Measurements from ENCODE around the gene SIAH2. TPM values are rescaled to one million over a fixed set of nuclear protein-coding genes. Genes with fewer than 3 reads are reported as not detected.

The SIAH2 gene
- total RNA-seq, 1 donor from 2014 or later, result 44.5 TPM

DNA sequence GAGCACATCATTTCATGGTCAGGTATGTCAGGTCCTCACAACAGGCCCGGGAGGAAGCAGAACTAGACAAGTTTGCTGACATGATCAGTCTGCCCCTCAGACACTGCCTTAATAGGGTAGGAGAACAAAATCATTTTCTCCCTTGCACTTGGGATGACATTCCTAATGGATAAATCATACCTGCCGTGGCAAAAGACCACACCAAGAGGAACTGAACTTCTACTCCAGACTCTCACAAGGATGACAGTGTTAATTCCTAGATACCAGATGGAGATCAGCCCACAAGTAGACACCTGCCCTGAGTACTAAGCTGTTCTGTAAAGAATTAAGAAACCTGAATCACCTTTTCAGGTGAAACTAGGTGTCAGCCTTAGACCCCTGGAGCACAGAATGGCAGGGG, 19.5 kb downstream of the SIAH2 start:
- H3K27ac Mint-ChIP-seq, result peak overlapping the region; percentile 74
- ChIA-PET CTCF (interaction anchor here (0.9 kb wide), 1 partner anchor 46 kb away, joined by 3 read pairs; no protein-coding TSS in a partner anchor), POLR2A (interaction anchor here (1.9 to 6.7 kb wide), 2 partner anchors 18 to 40 kb away, joined by 4 to 65 read pairs; partner anchors contain the start of genes ERICH6 and SIAH2)
- no peak for DNase-seq
- TF ChIP-seq, protein P1, sequence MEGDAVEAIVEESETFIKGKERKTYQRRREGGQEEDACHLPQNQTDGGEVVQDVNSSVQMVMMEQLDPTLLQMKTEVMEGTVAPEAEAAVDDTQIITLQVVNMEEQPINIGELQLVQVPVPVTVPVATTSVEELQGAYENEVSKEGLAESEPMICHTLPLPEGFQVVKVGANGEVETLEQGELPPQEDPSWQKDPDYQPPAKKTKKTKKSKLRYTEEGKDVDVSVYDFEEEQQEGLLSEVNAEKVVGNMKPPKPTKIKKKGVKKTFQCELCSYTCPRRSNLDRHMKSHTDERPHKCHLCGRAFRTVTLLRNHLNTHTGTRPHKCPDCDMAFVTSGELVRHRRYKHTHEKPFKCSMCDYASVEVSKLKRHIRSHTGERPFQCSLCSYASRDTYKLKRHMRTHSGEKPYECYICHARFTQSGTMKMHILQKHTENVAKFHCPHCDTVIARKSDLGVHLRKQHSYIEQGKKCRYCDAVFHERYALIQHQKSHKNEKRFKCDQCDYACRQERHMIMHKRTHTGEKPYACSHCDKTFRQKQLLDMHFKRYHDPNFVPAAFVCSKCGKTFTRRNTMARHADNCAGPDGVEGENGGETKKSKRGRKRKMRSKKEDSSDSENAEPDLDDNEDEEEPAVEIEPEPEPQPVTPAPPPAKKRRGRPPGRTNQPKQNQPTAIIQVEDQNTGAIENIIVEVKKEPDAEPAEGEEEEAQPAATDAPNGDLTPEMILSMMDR (IDR thresholded peaks at IDR 0.05), result no peak
- peak overlapping the region; percentile 29 for H3K4me3 Mint-ChIP-seq
- no peaks in the 10 kb centered on the region for H3K27me3 Mint-ChIP-seq
- H3K9me3 Mint-ChIP-seq, result no peaks in the 10 kb centered on the region
- intact Hi-C loops (cut with micrococcal nuclease), result no loop called here
- no peak for ATAC-seq (ENCODE audit: low read depth)
- H3K36me3 Mint-ChIP-seq (ENCODE audit: low read depth), result peaks cover 45% of the 10 kb centered on the region
- H3K4me1 Mint-ChIP-seq, result peaks cover 97% of the 10 kb centered on the region

DNA sequence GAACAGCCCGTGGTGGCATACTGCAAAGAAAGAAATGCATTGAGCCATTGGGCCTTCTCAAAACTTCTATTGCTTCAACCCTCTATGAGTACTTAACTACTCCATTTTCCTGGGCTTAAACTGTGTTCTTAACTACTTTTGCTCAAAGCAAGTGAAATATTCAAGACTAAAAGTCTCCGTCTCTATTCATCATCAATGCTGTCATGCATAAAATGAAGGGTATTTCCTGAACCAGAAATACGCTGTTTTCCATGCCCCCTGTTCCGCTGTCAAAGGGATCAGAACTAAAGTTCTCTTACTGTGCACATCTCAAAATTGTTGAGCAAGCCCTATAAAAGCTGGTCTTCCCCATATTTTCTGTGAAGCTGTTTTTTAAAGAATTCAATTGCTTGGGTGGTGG, 20.3 kb downstream of the SIAH2 start:
- CTCF ChIA-PET, result interaction anchor here (0.6 to 0.9 kb wide), 2 partner anchors 16 to 47 kb away, joined by 3 to 4 read pairs; no protein-coding TSS in a partner anchor
- ATAC-seq (ENCODE audit: low read depth), result no peak
- TF ChIP-seq, protein P1 (IDR thresholded peaks at IDR 0.05), result no peak
- intact Hi-C loops (cut with micrococcal nuclease), result no loop called here
- no peaks in the 10 kb centered on the region for H3K27me3 Mint-ChIP-seq
- H3K4me3 Mint-ChIP-seq, result peak overlapping the region; percentile 54
- peaks cover 97% of the 10 kb centered on the region for H3K4me1 Mint-ChIP-seq
- POLR2A ChIA-PET, result interaction anchor here (0.9 to 6.7 kb wide), 4 partner anchors 19 to 196 kb away, joined by 3 to 65 read pairs (median 4); partner anchors contain the start of genes EIF2A, ERICH6, SERP1 and SIAH2
- no peak for DNase-seq
- H3K27ac Mint-ChIP-seq, result peak overlapping the region; percentile 74
- no peaks in the 10 kb centered on the region for H3K9me3 Mint-ChIP-seq
- H3K36me3 Mint-ChIP-seq (ENCODE audit: low read depth), result peaks cover 43% of the 10 kb centered on the region

DNA sequence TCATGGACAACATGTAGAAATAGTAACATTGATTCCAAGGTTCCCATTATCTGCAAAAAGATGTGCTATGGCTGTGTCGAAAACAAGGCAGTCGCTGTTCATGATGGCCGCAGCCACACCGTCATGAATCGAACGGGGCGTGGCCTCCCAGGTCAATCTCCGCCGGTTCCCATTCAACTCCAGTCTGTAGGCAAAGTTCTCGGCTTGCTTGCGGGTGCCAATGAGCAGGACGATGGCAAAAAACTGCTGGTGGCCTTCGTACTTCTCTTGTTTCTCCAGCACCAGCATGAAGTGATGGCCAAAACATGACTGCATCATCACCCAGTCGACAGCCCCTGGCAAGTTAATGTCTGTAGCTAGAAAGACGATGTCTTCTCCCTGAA, 20.8 kb downstream of the SIAH2 start:
- no peaks in the 10 kb centered on the region for H3K27me3 Mint-ChIP-seq
- ATAC-seq (ENCODE audit: low read depth), result no peak
- H3K27ac Mint-ChIP-seq, result peak overlapping the region; percentile 74
- peak overlapping the region; percentile 54 for H3K4me3 Mint-ChIP-seq
- no peaks in the 10 kb centered on the region for H3K9me3 Mint-ChIP-seq
- H3K4me1 Mint-ChIP-seq, result peaks cover 97% of the 10 kb centered on the region
- ChIA-PET POLR2A (interaction anchor here (0.9 to 6.7 kb wide), 3 partner anchors 19 to 196 kb away, joined by 3 to 65 read pairs (median 3); partner anchors contain the start of genes EIF2A, SERP1 and SIAH2), CTCF (no interaction called here)
- intact Hi-C loops (cut with micrococcal nuclease), result no loop called here
- no peak for DNase-seq
- TF ChIP-seq, protein P1 (IDR thresholded peaks at IDR 0.05), result no peak
- peaks cover 39% of the 10 kb centered on the region for H3K36me3 Mint-ChIP-seq (ENCODE audit: low read depth)

DNA sequence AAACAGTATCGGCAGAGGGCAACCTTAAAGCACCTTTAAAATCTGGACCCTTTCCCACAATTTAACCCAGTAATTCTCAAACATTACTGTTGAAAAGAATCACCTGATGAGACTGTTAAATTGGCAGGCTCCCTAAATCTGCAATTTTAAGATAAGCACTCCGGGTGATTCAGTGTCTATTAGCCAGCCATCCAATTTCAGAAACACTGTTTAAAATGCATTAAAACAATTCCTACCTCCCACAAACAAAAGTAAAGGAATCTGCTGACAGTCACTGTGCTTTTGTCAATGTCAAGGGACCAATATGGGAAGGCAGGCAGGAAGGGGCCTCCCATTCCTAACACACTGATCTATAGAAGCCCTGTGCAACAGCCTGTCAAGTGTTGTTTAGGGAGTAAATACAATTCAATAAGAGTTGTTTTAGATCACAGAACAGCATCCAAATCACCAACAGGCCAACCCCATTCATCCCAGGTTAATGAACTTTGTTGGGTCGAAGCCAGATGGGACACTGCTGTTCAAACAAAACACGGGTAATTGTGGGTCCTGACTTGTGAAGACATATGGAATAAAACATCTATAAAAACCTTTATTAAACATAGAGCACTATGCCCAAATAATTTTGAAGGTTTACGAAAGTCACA, 21.4 kb downstream of the SIAH2 start:
- POLR2A ChIA-PET, result interaction anchor here (0.9 to 2.2 kb wide), 2 partner anchors 21 to 195 kb away, joined by 3 to 22 read pairs; partner anchors contain the start of genes EIF2A, SERP1 and SIAH2

More for the DNA sequence above, 21.4 kb downstream of the SIAH2 start:
- Mint-ChIP-seq H3K4me3 (peak overlapping the region; percentile 2), H3K27ac (peak overlapping the region; percentile 90), H3K27me3 (no peaks in the 10 kb centered on the region), H3K4me1 (peaks cover 95% of the 10 kb centered on the region), H3K36me3 (ENCODE audit: low read depth) (peaks cover 35% of the 10 kb centered on the region), H3K9me3 (no peaks in the 10 kb centered on the region)
- DNase-seq, result no peak
- ATAC-seq (ENCODE audit: low read depth), result no peak
- CTCF ChIA-PET, result no interaction called here
- intact Hi-C loops (cut with micrococcal nuclease), result no loop called here
- TF ChIP-seq, protein P1 (IDR thresholded peaks at IDR 0.05), result no peak
